AG09319 (cell line): ENCODE results near the gene MYO9B.

Source experiments
- DNase-seq: peaks from one replicate; pipeline ENCODE4 v3.0.0-alpha.2; 2010; ENCODE audit warnings: low read depth; ENCODE audit errors: extremely low read depth
- TF ChIP-seq, protein P1 (sequence below): IDR thresholded peaks from 2 replicates; pipeline ENCODE4 v1.5.1; 2011; ENCODE audit warnings: low read depth, mild to moderate bottlenecking, inconsistent platforms, low read length, moderate library complexity

Gene MYO9B

GRCh38 chr19:17110599-17110966 lies 35.0 kb downstream of the MYO9B start:
- DNase-seq = no peak
- TF ChIP-seq, protein P1, sequence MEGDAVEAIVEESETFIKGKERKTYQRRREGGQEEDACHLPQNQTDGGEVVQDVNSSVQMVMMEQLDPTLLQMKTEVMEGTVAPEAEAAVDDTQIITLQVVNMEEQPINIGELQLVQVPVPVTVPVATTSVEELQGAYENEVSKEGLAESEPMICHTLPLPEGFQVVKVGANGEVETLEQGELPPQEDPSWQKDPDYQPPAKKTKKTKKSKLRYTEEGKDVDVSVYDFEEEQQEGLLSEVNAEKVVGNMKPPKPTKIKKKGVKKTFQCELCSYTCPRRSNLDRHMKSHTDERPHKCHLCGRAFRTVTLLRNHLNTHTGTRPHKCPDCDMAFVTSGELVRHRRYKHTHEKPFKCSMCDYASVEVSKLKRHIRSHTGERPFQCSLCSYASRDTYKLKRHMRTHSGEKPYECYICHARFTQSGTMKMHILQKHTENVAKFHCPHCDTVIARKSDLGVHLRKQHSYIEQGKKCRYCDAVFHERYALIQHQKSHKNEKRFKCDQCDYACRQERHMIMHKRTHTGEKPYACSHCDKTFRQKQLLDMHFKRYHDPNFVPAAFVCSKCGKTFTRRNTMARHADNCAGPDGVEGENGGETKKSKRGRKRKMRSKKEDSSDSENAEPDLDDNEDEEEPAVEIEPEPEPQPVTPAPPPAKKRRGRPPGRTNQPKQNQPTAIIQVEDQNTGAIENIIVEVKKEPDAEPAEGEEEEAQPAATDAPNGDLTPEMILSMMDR = no peak

- TF ChIP-seq, protein P1 = no peak
- no peak for DNase-seq
Measured at GRCh38 chr19:17111766-17112165, 36.2 kb downstream of the MYO9B start.

DNA sequence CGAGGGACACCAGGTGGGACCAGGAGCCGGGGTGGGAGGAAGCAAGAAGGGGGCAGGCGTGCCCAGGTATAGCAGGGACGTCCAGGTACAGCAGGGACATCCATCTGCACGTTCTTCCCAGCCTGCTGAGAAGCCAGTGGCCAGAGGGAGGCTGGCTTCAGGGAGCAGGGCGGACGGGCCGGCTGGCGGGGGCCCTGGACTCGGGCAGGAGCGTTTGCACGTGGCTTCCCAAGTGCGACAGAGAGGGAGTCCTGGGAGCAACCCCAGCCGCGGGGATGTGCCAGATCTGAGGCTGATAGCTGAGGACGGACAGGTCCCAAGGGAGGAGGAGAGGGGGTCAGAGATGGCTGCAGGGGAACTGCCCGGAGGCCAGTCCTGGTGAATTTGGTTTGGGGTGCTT lies 36.7 kb downstream of the MYO9B start:
- DNase-seq = no peak
- TF ChIP-seq, protein P1 = no peak

GRCh38 chr19:17112700-17113099 lies 37.1 kb downstream of the MYO9B start:
- TF ChIP-seq, protein P1 = no peak
- DNase-seq = no peak

GRCh38 chr19:17113127-17113785 lies 37.7 kb downstream of the MYO9B start:
- TF ChIP-seq, protein P1 = no peak
- no peak for DNase-seq

GRCh38 chr19:17114414-17114831 lies 38.8 kb downstream of the MYO9B start:
- DNase-seq = no peak
- TF ChIP-seq, protein P1 = no peak

GRCh38 chr19:17116996-17117702 lies 41.6 kb downstream of the MYO9B start:
- no peak for DNase-seq
- TF ChIP-seq, protein P1 = no peak
